Head of caudate nucleus (tissue), 42 donors: ENCODE measurements around the gene HVCN1.
"Not testable (repeated sequence)": the region's sequence is repeated elsewhere in the genome, so short reads cannot be mapped to it uniquely, and the experiment has no call there.

Experiments
- DNase-seq, 42 donors: peaks; one replicate each; pipeline versions ENCODE4 v3.0.0 to v3.0.0-alpha.2; 2020 to 2021; ENCODE audit warnings: mixed read lengths in 7 of 42
- intact Hi-C: fragments of 100-400 bp; cut with DNase I; formaldehyde crosslinking; loops from one replicate; pipeline ENCODE4 v1.15.0; 2022

HVCN1 gene, protein sequence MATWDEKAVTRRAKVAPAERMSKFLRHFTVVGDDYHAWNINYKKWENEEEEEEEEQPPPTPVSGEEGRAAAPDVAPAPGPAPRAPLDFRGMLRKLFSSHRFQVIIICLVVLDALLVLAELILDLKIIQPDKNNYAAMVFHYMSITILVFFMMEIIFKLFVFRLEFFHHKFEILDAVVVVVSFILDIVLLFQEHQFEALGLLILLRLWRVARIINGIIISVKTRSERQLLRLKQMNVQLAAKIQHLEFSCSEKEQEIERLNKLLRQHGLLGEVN

DNA sequence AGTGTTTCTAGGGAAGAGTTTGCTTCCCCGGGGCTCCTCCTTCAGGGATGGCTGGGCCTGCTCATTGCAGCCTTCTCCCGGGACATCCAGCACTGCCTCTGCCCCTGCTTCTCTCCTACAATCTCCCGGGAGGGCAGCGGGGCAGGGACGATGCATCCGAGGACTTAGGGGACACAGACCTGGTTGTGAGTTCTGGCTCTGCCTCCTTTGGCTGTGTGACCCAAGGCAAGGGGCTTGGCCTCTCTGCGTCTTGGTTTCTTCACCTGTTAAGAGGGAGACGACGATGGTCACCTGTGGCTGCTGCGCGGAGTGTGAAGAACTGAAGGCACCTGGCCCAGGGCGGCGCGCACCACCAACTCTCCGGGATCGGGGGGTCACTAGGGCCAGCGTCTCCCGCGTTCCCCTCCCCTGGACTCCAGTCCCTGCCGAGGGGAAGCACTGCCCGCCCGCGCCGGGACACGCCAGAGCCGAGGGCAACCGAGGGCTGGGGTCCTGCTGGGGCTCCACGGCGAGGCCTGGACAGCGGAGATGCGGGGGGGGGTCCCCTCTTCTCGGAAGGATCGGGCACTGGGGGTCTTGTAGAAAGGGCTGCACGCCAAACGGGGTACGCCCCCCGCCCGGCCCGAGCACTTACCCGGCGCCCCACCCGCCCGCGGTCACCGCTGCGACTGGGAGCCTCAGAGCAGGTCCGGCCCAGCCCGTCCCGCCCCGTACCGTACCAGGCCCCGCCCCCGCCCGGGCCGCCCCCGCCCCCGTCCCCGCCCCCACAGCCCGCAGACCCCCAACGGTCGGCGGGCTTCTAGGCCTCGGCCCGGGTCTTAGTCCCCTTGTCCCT lies at the start of gene HVCN1:
Gene HVCN1 (minus strand): TSS at position 670 of the 835 bp plus-strand sequence. CDS start 5,870 bp downstream, outside the sequence.
- peak in 27 of 42 donors; percentile 12 to 58 (median 36) for DNase-seq
- intact Hi-C loops = no loop called here

DNA sequence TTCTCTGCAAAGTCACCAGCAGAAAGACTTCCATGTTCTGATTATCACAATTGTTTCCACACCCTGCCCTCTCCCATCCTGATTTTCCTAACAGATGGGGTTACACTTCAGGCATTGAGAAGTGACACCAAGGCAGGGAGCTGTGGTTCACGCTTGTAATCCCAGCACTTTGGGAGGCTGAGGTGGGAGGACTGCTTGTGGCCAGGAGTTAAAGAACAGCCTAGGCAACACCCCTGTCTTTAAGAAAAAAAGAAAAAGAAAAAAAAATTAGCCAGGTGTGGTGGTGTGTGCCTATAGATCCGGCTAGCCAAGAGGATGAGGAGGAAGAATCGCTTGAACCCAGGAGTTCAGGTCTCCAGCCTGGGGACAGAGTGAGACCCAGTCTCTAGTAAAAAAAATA lies 48.6 kb upstream of the HVCN1 start:
- DNase-seq = peak in 1 of 42 donors; percentile 23
- intact Hi-C loops = no loop called here

DNA sequence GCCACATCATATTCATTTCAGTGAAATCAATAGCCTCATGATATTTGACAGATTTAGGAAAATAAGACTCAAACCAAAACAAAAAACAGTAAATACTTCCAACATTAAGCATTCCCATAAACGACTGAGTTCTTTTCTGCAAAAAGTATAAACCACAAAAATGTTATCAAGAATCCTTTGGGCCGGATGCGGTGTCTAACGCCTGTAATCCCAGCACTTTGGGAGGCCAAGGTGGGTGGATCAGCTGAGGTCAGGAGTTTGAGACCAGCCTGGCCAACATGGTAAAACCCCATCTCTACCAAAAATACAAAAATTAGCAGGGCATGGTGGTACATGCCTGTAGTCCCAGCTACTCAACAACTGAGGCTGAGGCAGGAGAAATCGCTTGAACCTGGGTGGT lies 48.1 kb upstream of the HVCN1 start:
- peak in 1 of 42 donors; percentile 33 for DNase-seq
- intact Hi-C loops = not testable (repeated sequence)

DNA sequence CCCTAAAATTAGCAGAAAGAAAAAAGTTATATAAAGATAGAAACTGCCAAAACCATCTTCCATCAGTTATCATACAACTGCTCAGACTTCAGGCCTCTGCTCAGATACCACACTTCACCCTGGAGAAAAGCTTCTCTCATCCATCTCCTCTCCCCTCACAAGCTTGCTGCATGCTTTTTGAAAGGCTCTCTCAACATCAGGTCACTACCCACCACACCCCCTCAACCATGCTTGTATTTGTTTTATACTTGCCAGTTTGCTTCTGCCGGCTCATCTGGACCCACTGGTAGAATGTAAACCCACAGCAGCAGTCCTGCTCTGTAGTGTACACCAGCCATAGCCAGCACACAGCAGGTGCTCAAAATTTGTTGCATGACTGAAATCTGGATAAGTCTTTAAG lies 45.0 kb upstream of the HVCN1 start:
- DNase-seq = peak in 1 of 42 donors; percentile 18
- intact Hi-C loops = no loop called here

DNA sequence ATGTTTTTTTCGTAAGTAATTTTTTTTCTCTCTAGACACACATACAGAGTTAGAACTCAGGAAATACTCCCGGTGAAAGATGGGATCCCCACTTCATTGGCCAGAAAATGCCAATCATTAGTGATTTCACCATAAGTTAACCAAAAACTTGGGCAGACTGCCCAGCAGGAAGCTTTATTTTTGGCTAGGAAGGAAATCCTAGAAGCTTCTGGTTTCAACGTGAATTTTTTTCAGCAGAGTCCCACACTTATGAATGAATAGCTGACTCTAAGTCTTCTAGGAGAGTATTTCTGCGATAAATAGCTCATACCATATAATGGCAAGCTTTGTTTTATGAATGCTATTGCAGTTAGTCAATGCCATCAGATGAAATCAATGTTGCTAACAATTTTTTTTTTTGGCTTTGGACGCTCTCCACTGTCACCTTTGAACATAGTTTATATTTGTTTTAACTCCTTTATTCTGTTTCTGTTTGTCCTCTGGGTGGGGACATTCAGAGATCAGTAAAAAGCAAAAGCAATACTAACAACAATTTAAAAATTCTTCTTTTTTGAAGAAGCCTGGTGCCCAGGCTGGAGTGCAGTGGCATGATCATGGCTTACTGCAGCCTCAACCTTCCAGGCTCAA lies 44.3 kb upstream of the HVCN1 start:
- peak in 1 of 42 donors; percentile 35 for DNase-seq
- intact Hi-C loops = no loop called here

DNA sequence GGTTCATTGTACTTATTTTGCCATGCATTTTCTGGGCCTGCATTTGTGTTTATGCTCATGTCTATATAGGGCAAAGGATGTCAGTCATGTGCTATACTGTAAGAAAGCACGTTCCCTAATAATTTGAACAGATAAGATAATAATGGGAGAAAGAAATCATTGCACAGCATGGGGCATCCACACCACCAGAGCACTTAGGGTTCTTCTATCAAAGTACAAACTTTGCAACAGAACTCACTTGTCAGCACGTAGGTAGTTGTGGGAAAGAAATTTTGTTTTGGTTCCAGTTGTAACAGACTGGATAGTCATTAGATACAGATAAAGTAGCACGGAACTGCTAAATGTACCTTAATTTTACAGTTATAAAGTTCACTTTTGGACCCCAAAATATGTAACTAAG lies 43.7 kb upstream of the HVCN1 start:
- peak in 1 of 42 donors; percentile 10 for DNase-seq
- intact Hi-C loops = no loop called here

DNA sequence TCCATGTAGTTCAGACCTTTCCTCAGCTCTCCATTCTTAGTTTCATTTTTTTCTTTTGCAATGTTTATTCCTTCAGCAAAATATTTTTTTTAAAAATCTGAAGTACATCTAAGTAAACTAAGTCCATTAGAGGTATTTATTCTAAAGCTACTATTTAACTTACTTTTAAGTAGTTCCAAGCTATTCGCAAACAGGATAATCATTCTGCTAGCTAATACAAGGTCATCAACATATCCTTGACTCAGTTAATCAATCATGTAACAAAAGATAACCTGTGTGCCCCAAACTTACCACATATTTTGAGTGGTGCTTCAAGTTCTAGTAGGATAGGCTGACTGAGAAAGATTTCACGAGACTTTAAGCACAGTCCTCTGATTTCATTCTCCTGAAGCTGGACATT lies 42.6 kb upstream of the HVCN1 start:
- intact Hi-C loops = no loop called here
- DNase-seq = no peak

DNA sequence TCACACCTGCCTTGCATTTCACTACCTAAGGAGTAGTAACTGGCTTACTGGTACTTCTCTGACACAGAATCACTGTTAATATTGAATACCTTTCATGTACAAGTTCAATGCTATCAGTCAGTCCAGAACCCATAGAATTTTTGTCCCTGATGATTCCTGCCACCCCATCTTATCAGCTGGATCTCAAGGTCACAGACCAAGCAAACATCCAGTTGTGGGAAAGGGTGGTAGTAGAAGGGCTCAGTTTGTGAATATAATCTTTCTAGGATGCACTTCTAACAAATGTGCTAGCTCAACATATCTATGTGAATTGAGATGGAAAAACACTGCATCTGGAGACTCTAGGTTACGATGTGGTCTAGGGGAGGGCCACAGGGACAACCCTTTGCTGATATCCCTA lies 39.7 kb upstream of the HVCN1 start:
- intact Hi-C loops = no loop called here
- DNase-seq = peak in 1 of 42 donors; percentile 0

DNA sequence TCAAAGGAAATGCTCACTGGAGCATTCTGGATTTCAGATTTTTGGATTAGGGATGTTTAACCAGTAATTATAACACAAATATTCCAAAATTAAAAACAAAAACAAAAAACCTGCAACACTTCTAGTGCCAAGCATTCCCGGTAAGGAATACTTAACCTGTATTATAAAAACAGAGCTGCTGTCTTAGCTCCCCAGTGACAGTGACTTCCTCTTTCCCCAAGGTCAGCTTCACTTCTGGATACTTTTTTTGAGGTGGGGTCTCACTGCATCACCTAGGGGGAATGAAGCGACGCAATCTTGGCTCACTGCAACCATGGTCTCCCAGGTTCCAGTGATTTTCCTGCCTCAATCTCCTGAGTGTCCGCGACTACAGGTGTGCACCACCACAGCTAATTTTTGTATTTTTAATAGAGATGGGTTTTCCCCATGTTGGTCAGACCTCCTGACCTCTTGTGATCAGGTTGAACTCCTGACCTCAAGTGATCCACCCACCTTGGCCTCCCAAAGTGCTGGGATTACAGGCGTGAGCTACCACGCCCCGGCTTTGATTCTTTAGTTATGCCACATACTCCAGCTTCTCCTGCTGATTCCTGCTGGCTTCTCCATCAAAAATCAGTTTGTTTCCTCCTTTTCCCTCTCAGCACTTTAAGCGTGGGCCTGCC lies 37.9 kb upstream of the HVCN1 start:
- intact Hi-C loops = no loop called here
- peak in 1 of 42 donors; percentile 4 for DNase-seq

DNA sequence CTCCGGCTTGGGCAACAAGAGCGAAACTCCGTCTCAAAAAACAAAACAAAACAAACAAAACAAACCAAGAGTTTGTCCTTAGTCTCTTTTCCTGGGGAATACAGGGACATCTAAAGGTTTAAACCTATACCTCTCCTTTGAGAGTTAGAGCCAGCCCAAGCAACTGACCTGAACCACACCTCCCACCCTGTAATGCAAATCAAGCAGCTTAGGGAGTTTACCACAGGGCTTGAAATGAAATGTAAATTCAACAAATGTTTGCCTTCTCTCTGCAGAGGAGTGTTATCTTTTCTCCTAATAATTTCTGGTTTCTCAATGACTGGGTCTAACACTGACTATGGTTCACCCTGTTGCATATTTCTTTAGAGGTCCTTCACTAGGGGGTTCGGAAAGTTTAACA lies 37.1 kb upstream of the HVCN1 start:
- intact Hi-C loops = no loop called here
- no peak for DNase-seq

DNA sequence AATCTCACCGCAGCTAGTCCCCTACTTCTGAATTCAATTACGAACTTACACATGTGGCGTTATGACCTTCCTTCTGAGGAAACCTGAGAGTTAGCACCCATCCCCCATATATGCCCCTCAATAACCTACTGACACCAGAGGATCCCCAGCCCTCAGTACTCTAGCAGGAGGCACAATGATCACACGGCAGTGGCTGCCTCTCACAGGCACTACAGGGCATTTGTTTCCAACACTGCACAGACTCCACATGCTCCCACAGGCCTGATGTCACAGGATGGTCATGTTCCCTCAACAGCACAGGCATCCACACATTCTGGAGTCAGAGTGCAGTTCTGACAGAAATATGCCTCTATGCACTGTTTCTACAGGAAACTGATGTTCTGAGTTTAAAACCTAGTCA lies 36.4 kb upstream of the HVCN1 start:
- peak in 1 of 42 donors; percentile 34 for DNase-seq
- intact Hi-C loops = no loop called here

DNA sequence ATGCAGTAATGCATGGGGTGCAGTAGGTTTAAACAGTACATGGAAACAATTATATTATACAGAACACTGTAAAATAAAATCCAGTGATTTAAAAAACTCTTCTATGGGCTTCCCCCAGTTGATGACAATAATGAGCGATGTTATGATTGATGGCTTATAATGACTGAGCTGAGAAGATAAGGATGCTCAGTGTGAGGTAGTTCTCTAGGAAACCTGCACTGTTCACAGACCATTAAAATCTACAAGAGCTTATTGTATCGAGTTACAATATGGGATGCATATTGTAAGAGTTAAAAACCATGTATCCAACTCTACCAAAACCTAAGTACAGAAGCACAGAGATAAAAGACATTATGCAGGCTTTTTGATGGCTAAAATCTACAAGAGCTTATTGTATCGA lies 34.0 kb upstream of the HVCN1 start:
- DNase-seq, intact Hi-C loops: not testable (repeated sequence)

DNA sequence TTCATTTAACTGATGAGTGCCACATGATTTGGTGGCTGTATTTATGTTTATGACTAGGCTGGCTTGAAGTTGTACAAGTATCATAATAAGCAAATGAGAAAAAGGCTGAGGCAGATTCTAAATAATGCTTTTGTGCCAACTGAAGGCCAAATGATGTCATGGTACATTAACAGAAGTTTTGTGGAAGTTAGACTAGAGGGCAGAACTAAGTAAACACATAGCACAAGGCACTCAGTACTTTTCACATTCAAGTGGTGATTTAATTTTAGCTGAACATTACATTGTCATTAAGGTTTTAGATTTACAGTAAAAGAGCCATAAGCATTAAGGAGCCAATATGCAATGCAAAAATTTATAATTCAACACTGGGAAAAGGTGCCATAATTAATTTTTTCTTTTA lies 32.7 kb upstream of the HVCN1 start:
- intact Hi-C loops = no loop called here
- DNase-seq = no peak

DNA sequence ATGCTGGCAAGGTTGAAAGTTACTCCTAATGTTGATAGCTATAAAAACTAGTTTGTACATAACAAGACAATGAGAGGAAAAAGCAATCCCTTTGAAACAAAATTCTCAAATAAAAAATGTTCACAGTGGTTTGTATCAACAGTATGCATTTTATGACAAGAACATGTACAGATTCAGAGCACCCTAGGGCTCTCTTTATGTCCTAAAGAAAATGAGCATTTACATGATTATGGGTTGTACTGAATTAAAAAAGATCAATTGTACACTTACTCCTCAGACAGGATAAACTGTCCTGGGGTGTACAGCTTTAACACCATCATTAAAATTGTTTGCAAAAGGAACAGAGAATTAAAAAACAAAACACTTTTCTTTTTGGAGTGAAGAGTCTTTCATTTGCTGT lies 31.6 kb upstream of the HVCN1 start:
- intact Hi-C loops = no loop called here
- DNase-seq = no peak

DNA sequence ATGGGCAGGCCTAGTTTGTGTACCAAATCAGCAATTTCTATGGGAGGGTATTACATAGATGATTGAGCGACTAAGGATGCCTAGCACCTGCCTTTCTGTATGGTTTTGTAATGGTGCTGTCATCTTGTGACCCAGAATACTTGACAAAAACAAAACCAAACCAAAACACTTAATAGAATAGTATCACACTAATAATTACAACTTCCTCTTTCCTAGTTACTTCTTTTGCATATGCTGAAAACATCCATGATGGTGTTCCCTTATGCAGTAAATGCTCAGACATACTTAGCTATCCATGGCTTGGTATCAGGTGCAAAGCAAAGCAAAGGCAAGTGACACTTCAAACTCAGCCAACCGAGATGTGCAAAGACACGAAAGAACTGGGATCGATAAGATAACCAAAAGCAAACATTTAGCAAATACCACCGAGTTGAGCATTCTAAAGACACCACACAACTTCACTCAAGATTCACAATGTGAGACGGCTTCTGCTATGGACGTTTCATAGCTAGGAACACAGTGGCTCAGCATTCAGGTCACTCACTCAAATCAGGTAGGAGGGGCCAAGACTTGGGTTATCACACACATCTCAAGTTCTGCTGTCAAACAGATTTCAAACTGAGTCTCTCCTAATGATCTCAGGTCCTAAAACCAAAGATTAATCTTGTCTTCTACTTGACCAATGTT lies 29.4 kb upstream of the HVCN1 start:
- DNase-seq = no peak
- intact Hi-C loops = no loop called here

DNA sequence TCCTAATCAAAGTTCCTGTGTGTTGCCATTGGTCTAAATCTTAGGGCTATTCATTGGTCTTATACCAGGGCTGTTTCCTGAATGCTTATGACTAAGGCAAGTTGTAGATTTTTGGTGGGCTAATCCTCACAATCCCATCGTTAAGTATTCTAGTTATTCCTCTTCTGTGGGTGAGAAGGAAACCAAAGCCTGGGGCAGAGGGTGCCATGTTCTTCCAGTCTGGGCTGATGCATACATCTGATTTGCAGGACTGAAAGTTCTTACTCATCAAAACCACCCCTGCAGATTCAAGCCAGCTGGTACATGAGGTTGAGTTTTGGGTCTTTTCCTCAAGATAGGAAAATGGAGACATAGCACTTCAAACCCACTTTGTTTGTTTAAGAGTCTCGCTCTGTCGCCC lies 28.1 kb upstream of the HVCN1 start:
- DNase-seq = no peak
- intact Hi-C loops = no loop called here

DNA sequence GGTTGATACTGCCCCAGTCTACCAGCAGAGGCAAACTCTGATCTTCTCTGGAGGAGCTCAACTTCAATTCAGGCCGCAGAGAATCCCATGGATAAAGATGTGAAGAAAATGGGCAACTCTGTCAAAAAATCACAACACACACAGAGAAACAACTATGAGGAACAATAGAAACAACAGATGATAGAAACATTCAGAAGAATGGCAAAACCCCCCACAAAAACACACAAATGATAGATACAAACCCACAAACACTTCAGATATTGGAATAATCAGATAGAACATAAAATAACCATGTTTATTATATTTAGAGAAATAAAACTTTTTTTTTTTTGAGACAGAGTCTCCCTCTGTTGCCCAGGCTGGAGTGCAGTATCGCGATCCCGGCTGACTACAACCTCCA lies 20.0 kb upstream of the HVCN1 start:
- intact Hi-C loops = no loop called here
- DNase-seq = no peak

DNA sequence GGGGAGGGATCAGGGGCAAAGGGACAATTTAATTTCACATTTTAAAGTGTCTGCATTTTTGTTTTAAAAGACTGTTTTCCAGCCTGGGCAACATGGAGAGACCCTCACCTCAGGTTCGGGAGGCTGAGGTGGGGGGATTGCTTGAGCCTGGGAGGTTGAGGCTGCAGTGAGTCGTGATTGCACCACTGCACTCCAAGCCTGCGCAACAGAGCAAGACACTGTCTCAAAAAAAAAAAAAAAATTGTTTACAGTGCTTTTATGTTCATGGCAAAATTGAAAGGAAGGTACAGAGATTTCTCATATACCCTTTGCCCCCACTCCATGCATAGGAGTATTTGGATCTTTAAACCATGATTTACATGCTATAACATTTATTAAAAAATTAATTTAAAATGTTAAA lies 16.4 kb upstream of the HVCN1 start:
- no peak for DNase-seq
- intact Hi-C loops = no loop called here

DNA sequence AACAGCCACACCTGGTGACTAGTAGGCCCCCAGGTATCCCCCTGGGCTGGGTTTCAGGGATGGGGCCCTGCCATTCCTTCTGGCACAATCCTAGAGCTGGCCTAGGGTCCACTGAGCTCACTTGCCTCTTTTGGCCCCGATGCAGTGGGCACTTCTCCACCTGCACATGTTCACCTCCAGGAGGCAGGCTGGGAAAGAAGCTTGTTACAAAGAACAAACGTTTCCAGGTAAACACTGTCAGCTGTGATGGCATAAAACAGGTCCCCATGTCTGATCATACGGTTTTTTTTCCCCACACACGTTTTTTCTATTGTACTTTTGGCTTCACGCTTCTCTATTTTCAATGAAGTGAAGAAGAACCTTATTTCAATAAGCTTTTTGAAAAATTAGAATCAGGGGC lies 15.8 kb upstream of the HVCN1 start:
- intact Hi-C loops = no loop called here
- DNase-seq = no peak
